CD14-positive monocyte (primary cell): Measurements from ENCODE around the gene IZUMO1R. TPM values are rescaled to one million over a fixed set of nuclear protein-coding genes. Genes with fewer than 3 reads are reported as not detected.
A peak's percentile ranks its signal among the peaks of the same experiment; 100 is the strongest.

Experiments used
- DNase-seq, 3 donors: peaks; one replicate each; pipeline ENCODE4 v3.0.0-alpha.2; 2011 to 2022
- H2AFZ ChIP-seq: 2 replicates; pipeline ENCODE4 v1.6.0; 2012; ENCODE audit warnings: mild to moderate bottlenecking, low read depth, low read length, inconsistent platforms; ENCODE audit not compliant: insufficient read depth, poor library complexity, severe bottlenecking
- H3K27ac ChIP-seq, 2 donors: 1 replicate in 1 of 2; 2 replicates in 1 of 2; pipeline ENCODE4 v1.5.1; 2012 to 2013; ENCODE audit warnings: low read length in 2 of 2, control low read depth in 1 of 2, inconsistent platforms in 1 of 2, low read depth in 1 of 2, mild to moderate bottlenecking in 1 of 2
- H3K27me3 ChIP-seq, 2 donors: one replicate each; pipeline versions ENCODE4 v1.6.0 to v1.6.1; 2011 to 2013; ENCODE audit warnings: low read length in 2 of 2; ENCODE audit not compliant: control insufficient read depth in 2 of 2, insufficient read depth in 2 of 2
- H3K36me3 ChIP-seq, 2 donors: replicated peaks in 1 of 2; 1 replicate in 1 of 2; 2 replicates in 1 of 2; pipeline versions ENCODE4 v1.5.1 to v1.6.1; 2012 to 2013; ENCODE audit warnings: low read length in 2 of 2, control low read depth in 1 of 2, inconsistent platforms in 1 of 2, mild to moderate bottlenecking in 1 of 2; ENCODE audit not compliant: insufficient read depth in 2 of 2, control insufficient read depth in 1 of 2
- H3K4me1 ChIP-seq, 2 donors: 1 replicate in 1 of 2; 2 replicates in 1 of 2; pipeline versions ENCODE4 v1.5.1 to v1.6.1; 2012 to 2013; ENCODE audit warnings: low read length in 2 of 2, control low read depth in 1 of 2, inconsistent platforms in 1 of 2, mild to moderate bottlenecking in 1 of 2, moderate library complexity in 1 of 2; ENCODE audit not compliant: insufficient read depth in 2 of 2, control insufficient read depth in 1 of 2
- H3K4me2 ChIP-seq: replicated peaks from 2 replicates; pipeline ENCODE3; 2012; ENCODE audit warnings: low read length, moderate library complexity, mild to moderate bottlenecking; ENCODE audit not compliant: poor library complexity, severe bottlenecking; ENCODE audit errors: extremely low read depth
- H3K4me3 ChIP-seq, 3 experiments: fragments of 200-600 bp in 1 of 3; sonication (generic) in 1 of 3; replicated peaks in 1 of 3; 1 replicate in 2 of 3; 2 replicates in 1 of 3; pipeline ENCODE4 v1.5.1; 2011 to 2013; ENCODE audit warnings: low read length in 3 of 3, mild to moderate bottlenecking in 3 of 3, control low read depth in 2 of 3, low read depth in 2 of 3, inconsistent platforms in 1 of 3, moderate library complexity in 1 of 3
- H3K79me2 ChIP-seq: 2 replicates; pipeline ENCODE4 v1.6.0; 2012; ENCODE audit warnings: mild to moderate bottlenecking, control low read depth, inconsistent platforms, low read length, moderate library complexity; ENCODE audit not compliant: insufficient read depth
- H3K9ac ChIP-seq: 2 replicates; pipeline ENCODE4 v1.6.0; 2017; ENCODE audit warnings: low read length, mild to moderate bottlenecking; ENCODE audit not compliant: insufficient read depth, poor library complexity, severe bottlenecking
- H3K9me3 ChIP-seq, 2 donors: replicated peaks in 1 of 2; 1 replicate in 1 of 2; 2 replicates in 1 of 2; pipeline versions ENCODE4 v1.5.1 to v1.6.1; 2012 to 2013; ENCODE audit warnings: low read length in 2 of 2, control low read depth in 1 of 2; ENCODE audit not compliant: control insufficient read depth in 1 of 2, insufficient read depth in 1 of 2
- H4K20me1 ChIP-seq: 2 replicates; pipeline ENCODE4 v1.6.0; 2012; ENCODE audit warnings: mild to moderate bottlenecking, low read length, control low read depth, moderate library complexity; ENCODE audit not compliant: insufficient read depth
- H3K27ac Mint-ChIP-seq, 7 donors: one replicate each; pipeline ENCODE4 v1.8.0; 2020; ENCODE audit warnings: mild to moderate bottlenecking in 7 of 7, mixed read lengths in 7 of 7, moderate library complexity in 6 of 7, inconsistent platforms in 2 of 7
- H3K27me3 Mint-ChIP-seq, 3 donors: one replicate each; pipeline ENCODE4 v1.8.0; 2021 to 2022; ENCODE audit warnings: low read depth in 3 of 3, mild to moderate bottlenecking in 3 of 3, mixed read lengths in 3 of 3, moderate library complexity in 3 of 3, inconsistent platforms in 1 of 3
- H3K36me3 Mint-ChIP-seq, 2 donors: one replicate each; pipeline ENCODE4 v1.8.0; 2020; ENCODE audit warnings: mixed read lengths in 2 of 2, inconsistent platforms in 1 of 2, mild to moderate bottlenecking in 1 of 2
- H3K4me1 Mint-ChIP-seq: one replicate; pipeline ENCODE4 v1.8.0; 2020; ENCODE audit warnings: mild to moderate bottlenecking, mixed read lengths
- H3K4me3 Mint-ChIP-seq, 2 donors: one replicate each; pipeline ENCODE4 v1.8.0; 2020; ENCODE audit warnings: mild to moderate bottlenecking in 2 of 2, mixed read lengths in 2 of 2, moderate library complexity in 1 of 2
- H3K9me3 Mint-ChIP-seq, 7 donors: one replicate each; pipeline ENCODE4 v1.8.0; 2020 to 2022; ENCODE audit warnings: mixed read lengths in 7 of 7, mild to moderate bottlenecking in 6 of 7, moderate library complexity in 6 of 7, inconsistent platforms in 2 of 7
- CTCF ChIP-seq: fragments of 200-600 bp; IDR thresholded peaks from one replicate; pipeline ENCODE4 v1.8.0; 2022; ENCODE audit warnings: antibody characterized with exemption, mild to moderate bottlenecking
- WGBS: methylation state at CpG from one replicate; pipeline ENCODE4 v1.1.5; 2013; ENCODE audit warnings: missing lambda C conversion rate; ENCODE audit not compliant: insufficient coverage; 5-methylcytosine and 5-hydroxymethylcytosine counted together
- intact Hi-C, 2 donors: fragments of 100-400 bp; cut with micrococcal nuclease; formaldehyde crosslinking; loops; one replicate each; pipeline versions ENCODE4 v1.15.0 to v1.15.1; 2023
- polyA plus RNA-seq, 3 donors: library from polyadenylated mRNA; depleted of rRNA in 1 of 3; unstranded in 2 of 3; stranded (reverse) in 1 of 3; fragments of 300-500 nt in 2 of 3; fragments of >200 nt in 1 of 3; fragmentation: Illumina TruSeq in 2 of 3; gene quantifications; 1 replicate in 2 of 3; 2 replicates in 1 of 3; pipeline ENCODE4 v1.2.3, GENCODE V29; 2012 to 2021

Gene IZUMO1R
- polyA plus RNA-seq, 3 donors = not detected

- H3K36me3 Mint-ChIP-seq = no peaks in the 10 kb centered on the region
- intact Hi-C loops = loop anchor here (5.0 to 10.0 kb wide), 2 partner anchors 175 to 178 kb away; no protein-coding TSS in a partner anchor
Measured at GRCh38 chr11:94329501-94329900, 25.1 kb downstream of the IZUMO1R start.

GRCh38 chr11:94330789-94331188, 26.4 kb downstream of the IZUMO1R start:
- Histone ChIP-seq H3K27me3 (no peaks in the 10 kb centered on the region), H4K20me1 (no peaks in the 10 kb centered on the region), H3K4me2 (no peak overlapping the region), H3K36me3 (no peaks in the 10 kb centered on the region), H3K27ac (no peak overlapping the region), H3K79me2 (no peaks in the 10 kb centered on the region), H2AFZ (no peak overlapping the region), H3K4me1 (peaks cover 0 to 9% of the 10 kb centered on the region in 2 donors), H3K4me3 (no peak overlapping the region), H3K9me3 (no peaks in the 10 kb centered on the region), H3K9ac (no peak overlapping the region)
- peaks cover 7 to 9% (median 8%) of the 10 kb centered on the region in 3 donors for H3K27me3 Mint-ChIP-seq
- H3K4me1 Mint-ChIP-seq = peaks cover 12% of the 10 kb centered on the region
- no peak for TF ChIP-seq CTCF
- no CpG with 5 or more reads among the region's 2 CpGs for WGBS
- H3K27ac Mint-ChIP-seq = peak overlapping the region in 1 of 7 donors; percentile 68
- no peak overlapping the region for H3K4me3 Mint-ChIP-seq
- intact Hi-C loops = no loop called here
- DNase-seq = no peak
- peaks cover 0 to 3% (median 0%) of the 10 kb centered on the region in 7 donors for H3K9me3 Mint-ChIP-seq
- H3K36me3 Mint-ChIP-seq = no peaks in the 10 kb centered on the region

More at GRCh38 chr11:94329501-94329900, 25.1 kb downstream of the IZUMO1R start:
- Histone ChIP-seq H3K9ac (no peak overlapping the region), H3K36me3 (no peaks in the 10 kb centered on the region), H3K9me3 (no peaks in the 10 kb centered on the region), H3K4me1 (peaks cover 0 to 9% of the 10 kb centered on the region in 2 donors), H3K27ac (no peak overlapping the region), H2AFZ (no peak overlapping the region), H3K79me2 (no peaks in the 10 kb centered on the region), H3K4me3 (no peak overlapping the region), H4K20me1 (no peaks in the 10 kb centered on the region), H3K4me2 (no peak overlapping the region), H3K27me3 (no peaks in the 10 kb centered on the region)
- H3K9me3 Mint-ChIP-seq = peaks cover 0 to 3% (median 1%) of the 10 kb centered on the region in 7 donors
- H3K4me1 Mint-ChIP-seq = peaks cover 13% of the 10 kb centered on the region
- H3K4me3 Mint-ChIP-seq = no peak overlapping the region
- 97% methylated on average over 3 of the region's 3 CpGs for WGBS
- H3K27me3 Mint-ChIP-seq = peaks cover 4 to 8% (median 7%) of the 10 kb centered on the region in 3 donors
- DNase-seq = no peak
- no peak overlapping the region for H3K27ac Mint-ChIP-seq
- no peak for TF ChIP-seq CTCF
